Activated CD8-positive, alpha-beta T cell treated with anti-CD3 and anti-CD28 coated beads for 36 hours (primary cell): Measurements from ENCODE around the gene OR1F1. TPM values are rescaled to one million over a fixed set of nuclear protein-coding genes. Genes with fewer than 3 reads are reported as not detected.
A peak's percentile ranks its signal among the peaks of the same experiment; 100 is the strongest.

ENCODE experiments used
- ATAC-seq: fragments of 200-7000 bp; cut with Tn5 transposase; one replicate; pipeline ENCODE4 v1.10.0; 2021; ENCODE audit warnings: mild to moderate bottlenecking, moderate library complexity
- CTCF ChIA-PET: fragments of 350-600 bp; sonication (Branson Sonifier 250); formaldehyde crosslinking; loops from one replicate; lab custom pipeline; 2021; ENCODE audit warnings: antibody characterized with exemption; lab: Charles Lee
- POLR2A ChIA-PET: fragments of 350-600 bp; sonication (Branson Sonifier 250); formaldehyde crosslinking; loops from one replicate; lab custom pipeline; 2021; ENCODE audit warnings: antibody characterized with exemption; lab: Charles Lee
- DNase-seq: peaks from one replicate; pipeline ENCODE4 v3.0.0-alpha.2; 2020
- H3K27ac Mint-ChIP-seq: one replicate; pipeline ENCODE4 v1.8.0; 2021; ENCODE audit warnings: mild to moderate bottlenecking, mixed read lengths
- H3K27me3 Mint-ChIP-seq: one replicate; pipeline ENCODE4 v1.8.0; 2021; ENCODE audit warnings: mixed read lengths
- H3K36me3 Mint-ChIP-seq: one replicate; pipeline ENCODE4 v1.8.0; 2021; ENCODE audit warnings: low read depth, mixed read lengths
- H3K4me1 Mint-ChIP-seq: one replicate; pipeline ENCODE4 v1.8.0; 2021; ENCODE audit warnings: low read depth, mixed read lengths
- H3K4me3 Mint-ChIP-seq: one replicate; pipeline ENCODE4 v1.8.0; 2021; ENCODE audit warnings: mild to moderate bottlenecking, moderate library complexity, mixed read lengths
- H3K9me3 Mint-ChIP-seq: one replicate; pipeline ENCODE4 v1.8.0; 2021; ENCODE audit warnings: mixed read lengths
- CTCF ChIP-seq: fragments of 200-600 bp; IDR thresholded peaks from one replicate; pipeline ENCODE4 v1.8.0; 2022; ENCODE audit warnings: antibody characterized with exemption, mild to moderate bottlenecking
- intact Hi-C: fragments of 100-400 bp; cut with micrococcal nuclease; formaldehyde crosslinking; loops from one replicate; pipeline ENCODE4 v1.10.0; 2022
- total RNA-seq, 2 experiments: library from RNA; stranded (reverse); gene quantifications; one replicate each; pipeline ENCODE4 v1.2.3, GENCODE V29; 2021

The OR1F1 gene
- total RNA-seq, 2 experiments from 2014 or later, result not detected

GRCh38 chr16:3145660-3146059, 42.3 kb upstream of the OR1F1 start:
- H3K36me3 Mint-ChIP-seq, result peaks cover 8% of the 10 kb centered on the region
- H3K9me3 Mint-ChIP-seq, result no peaks in the 10 kb centered on the region
- POLR2A ChIA-PET, result interaction anchor here (1.1 to 1.8 kb wide), 3 partner anchors 8 to 16 kb away, joined by 5 read pairs; no protein-coding TSS in a partner anchor
- H3K27ac Mint-ChIP-seq, result no peak overlapping the region
- H3K4me3 Mint-ChIP-seq, result no peak overlapping the region
- no peaks in the 10 kb centered on the region for H3K27me3 Mint-ChIP-seq
- CTCF ChIA-PET, result interaction anchor here (1.2 to 3.3 kb wide), 3 partner anchors 11 to 115 kb away, joined by 3 to 16 read pairs (median 3); partner anchors contain the start of gene ZNF213
- DNase-seq (no peak), ATAC-seq (no peak)
- peaks cover 2% of the 10 kb centered on the region for H3K4me1 Mint-ChIP-seq
- no peak for TF ChIP-seq CTCF
- intact Hi-C loops, result no loop called here

- no peak for TF ChIP-seq CTCF
- no peak for ATAC-seq
- Mint-ChIP-seq H3K4me3 (no peak overlapping the region), H3K27ac (no peak overlapping the region), H3K4me1 (peaks cover 10% of the 10 kb centered on the region), H3K27me3 (no peaks in the 10 kb centered on the region), H3K36me3 (peaks cover 4% of the 10 kb centered on the region), H3K9me3 (no peaks in the 10 kb centered on the region)
- DNase-seq, result no peak
- POLR2A ChIA-PET, result interaction anchor here (1.1 to 4.5 kb wide), 4 partner anchors 8 to 17 kb away, joined by 4 to 25 read pairs (median 5); partner anchors contain the start of gene ZNF213
- intact Hi-C loops, result no loop called here
- CTCF ChIA-PET, result interaction anchor here (0.9 to 4.2 kb wide), 10 partner anchors 7 to 119 kb away, joined by 3 to 37 read pairs (median 6); partner anchors contain the start of gene ZNF213
Measured at GRCh38 chr16:3147046-3147756, 40.8 kb upstream of the OR1F1 start.

- no peak overlapping the region for H3K27ac Mint-ChIP-seq
- CTCF ChIA-PET, result interaction anchor here (0.9 to 4.2 kb wide), 10 partner anchors 8 to 120 kb away, joined by 3 to 37 read pairs (median 6); partner anchors contain the start of gene ZNF213
- H3K27me3 Mint-ChIP-seq, result peaks cover 4% of the 10 kb centered on the region
- POLR2A ChIA-PET, result interaction anchor here (1.1 to 4.5 kb wide), 4 partner anchors 9 to 18 kb away, joined by 4 to 25 read pairs (median 5); partner anchors contain the start of gene ZNF213
- ATAC-seq, result no peak
- no peak overlapping the region for H3K4me3 Mint-ChIP-seq
- peaks cover 3% of the 10 kb centered on the region for H3K36me3 Mint-ChIP-seq
- no peak for TF ChIP-seq CTCF
- DNase-seq, result no peak
- peaks cover 15% of the 10 kb centered on the region for H3K4me1 Mint-ChIP-seq
- H3K9me3 Mint-ChIP-seq, result no peaks in the 10 kb centered on the region
- intact Hi-C loops, result no loop called here
Measured at GRCh38 chr16:3147757-3148104, 40.3 kb upstream of the OR1F1 start.

GRCh38 chr16:3148256-3149192, 39.5 kb upstream of the OR1F1 start:
- ATAC-seq (no peak), DNase-seq (no peak)
- H3K4me3 Mint-ChIP-seq, result peak overlapping the region; percentile 85
- CTCF ChIA-PET, result interaction anchor here (0.8 to 4.2 kb wide), 16 partner anchors 8 to 145 kb away, joined by 3 to 37 read pairs (median 5); partner anchors contain the start of gene ZNF213
- POLR2A ChIA-PET, result interaction anchor here (1.1 to 4.5 kb wide), 8 partner anchors 9 to 89 kb away, joined by 4 to 25 read pairs (median 6); partner anchors contain the start of gene ZNF213
- no peaks in the 10 kb centered on the region for H3K9me3 Mint-ChIP-seq
- peaks cover 4% of the 10 kb centered on the region for H3K27me3 Mint-ChIP-seq
- TF ChIP-seq CTCF, result no peak
- peaks cover 17% of the 10 kb centered on the region for H3K4me1 Mint-ChIP-seq
- peaks cover 3% of the 10 kb centered on the region for H3K36me3 Mint-ChIP-seq
- H3K27ac Mint-ChIP-seq, result no peak overlapping the region
- intact Hi-C loops, result no loop called here
